ENCODE results near the gene EARS2.

DNA sequence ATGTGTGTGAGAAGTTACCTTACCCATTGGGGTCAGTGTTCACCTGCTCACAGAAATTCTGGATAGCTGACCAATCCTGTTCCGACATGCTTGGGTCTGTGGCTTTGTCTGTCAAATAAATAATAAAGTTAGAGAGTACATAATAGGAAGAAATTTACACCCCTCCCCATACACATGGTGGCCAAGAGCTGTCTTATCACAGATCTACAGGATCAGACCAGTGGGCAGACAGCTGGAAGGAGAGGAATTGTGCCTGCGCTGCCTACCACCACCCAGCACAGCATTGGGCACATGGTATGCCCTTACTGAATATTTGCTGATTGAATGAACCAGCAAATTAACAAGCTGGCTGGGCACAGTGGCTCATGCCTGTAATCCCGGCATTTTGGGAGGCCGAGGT, 61.5 kb downstream of the EARS2 start:
- TF ChIP-seq, protein P1, sequence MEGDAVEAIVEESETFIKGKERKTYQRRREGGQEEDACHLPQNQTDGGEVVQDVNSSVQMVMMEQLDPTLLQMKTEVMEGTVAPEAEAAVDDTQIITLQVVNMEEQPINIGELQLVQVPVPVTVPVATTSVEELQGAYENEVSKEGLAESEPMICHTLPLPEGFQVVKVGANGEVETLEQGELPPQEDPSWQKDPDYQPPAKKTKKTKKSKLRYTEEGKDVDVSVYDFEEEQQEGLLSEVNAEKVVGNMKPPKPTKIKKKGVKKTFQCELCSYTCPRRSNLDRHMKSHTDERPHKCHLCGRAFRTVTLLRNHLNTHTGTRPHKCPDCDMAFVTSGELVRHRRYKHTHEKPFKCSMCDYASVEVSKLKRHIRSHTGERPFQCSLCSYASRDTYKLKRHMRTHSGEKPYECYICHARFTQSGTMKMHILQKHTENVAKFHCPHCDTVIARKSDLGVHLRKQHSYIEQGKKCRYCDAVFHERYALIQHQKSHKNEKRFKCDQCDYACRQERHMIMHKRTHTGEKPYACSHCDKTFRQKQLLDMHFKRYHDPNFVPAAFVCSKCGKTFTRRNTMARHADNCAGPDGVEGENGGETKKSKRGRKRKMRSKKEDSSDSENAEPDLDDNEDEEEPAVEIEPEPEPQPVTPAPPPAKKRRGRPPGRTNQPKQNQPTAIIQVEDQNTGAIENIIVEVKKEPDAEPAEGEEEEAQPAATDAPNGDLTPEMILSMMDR (IDR thresholded peaks at IDR 0.05) = no peak
- TF ChIP-seq POLR2A (IDR thresholded peaks at IDR 0.05) = no peak
